Loucy (cell line): Measurements from ENCODE around the gene ERC1.

Experiments
- H2AFZ ChIP-seq: fragments of 200-600 bp; sonication (generic); 2 replicates; pipeline ENCODE4 v1.6.0; 2016; ENCODE audit warnings: antibody characterized with exemption, mild to moderate bottlenecking, low read length, moderate library complexity
- H3F3A ChIP-seq: fragments of 200-600 bp; 2 replicates; pipeline ENCODE4 v1.6.0; 2016; ENCODE audit warnings: antibody characterized with exemption, low read depth, mild to moderate bottlenecking
- H3K27me3 ChIP-seq: fragments of 200-600 bp; sonication (generic); 2 replicates; pipeline ENCODE4 v1.6.1; 2014; ENCODE audit warnings: low read length, mild to moderate bottlenecking; ENCODE audit not compliant: insufficient read depth, poor library complexity, severe bottlenecking
- H3K36me3 ChIP-seq: fragments of 200-600 bp; sonication (generic); 2 replicates; pipeline ENCODE4 v1.6.1; 2016; ENCODE audit warnings: low read length; ENCODE audit not compliant: insufficient read depth
- H3K4me1 ChIP-seq: fragments of 200-600 bp; sonication (generic); 2 replicates; pipeline ENCODE4 v1.5.1; 2014; ENCODE audit warnings: low read length, mild to moderate bottlenecking; ENCODE audit not compliant: insufficient read depth, poor library complexity, severe bottlenecking
- H3K4me2 ChIP-seq: fragments of 200-600 bp; sonication (generic); 2 replicates; pipeline ENCODE4 v1.6.0; 2014; ENCODE audit warnings: antibody characterized with exemption, low read length, low read depth, mild to moderate bottlenecking; ENCODE audit not compliant: poor library complexity, severe bottlenecking
- H3K4me3 ChIP-seq: fragments of 200-600 bp; sonication (generic); 2 replicates; pipeline ENCODE4 v1.5.1; 2014; ENCODE audit warnings: low read length, mild to moderate bottlenecking, mixed read lengths; ENCODE audit not compliant: poor library complexity, severe bottlenecking
- H3K79me2 ChIP-seq: fragments of 200-600 bp; sonication (generic); 2 replicates; pipeline ENCODE4 v1.6.1; 2014; ENCODE audit warnings: low read length; ENCODE audit not compliant: insufficient read depth
- H3K9ac ChIP-seq: fragments of 200-600 bp; sonication (generic); 2 replicates; pipeline ENCODE4 v1.6.0; 2014; ENCODE audit warnings: mild to moderate bottlenecking, low read depth, low read length, moderate library complexity; ENCODE audit not compliant: poor library complexity, severe bottlenecking
- H3K9me2 ChIP-seq: fragments of 200-600 bp; sonication (generic); replicated peaks from 2 replicates; pipeline ENCODE4 v1.6.1; 2016; ENCODE audit warnings: low read depth, low read length, mixed read lengths
- H3K9me3 ChIP-seq: fragments of 200-600 bp; sonication (generic); 2 replicates; pipeline ENCODE4 v1.6.1; 2014; ENCODE audit warnings: mild to moderate bottlenecking, antibody characterized with exemption, low read length, low read depth; ENCODE audit not compliant: insufficient read depth
- H4K20me1 ChIP-seq: fragments of 200-600 bp; sonication (generic); 2 replicates; pipeline ENCODE4 v1.6.0; 2014; ENCODE audit warnings: antibody characterized with exemption, low read length, mild to moderate bottlenecking; ENCODE audit not compliant: insufficient read depth, poor library complexity, severe bottlenecking
- EZH2phosphoT487 ChIP-seq: fragments of 200-600 bp; IDR thresholded peaks from 2 replicates; pipeline ENCODE4 v1.6.1; 2018; ENCODE audit warnings: antibody characterized with exemption, mild to moderate bottlenecking, moderate library complexity, borderline replicate concordance
- TF ChIP-seq, protein P1 (sequence below): fragments of 200-600 bp; sonication (generic); conservative IDR thresholded peaks from 2 replicates; pipeline ENCODE4 v1.5.1; 2014; ENCODE audit warnings: mild to moderate bottlenecking, antibody characterized with exemption, low read length

Gene ERC1

DNA sequence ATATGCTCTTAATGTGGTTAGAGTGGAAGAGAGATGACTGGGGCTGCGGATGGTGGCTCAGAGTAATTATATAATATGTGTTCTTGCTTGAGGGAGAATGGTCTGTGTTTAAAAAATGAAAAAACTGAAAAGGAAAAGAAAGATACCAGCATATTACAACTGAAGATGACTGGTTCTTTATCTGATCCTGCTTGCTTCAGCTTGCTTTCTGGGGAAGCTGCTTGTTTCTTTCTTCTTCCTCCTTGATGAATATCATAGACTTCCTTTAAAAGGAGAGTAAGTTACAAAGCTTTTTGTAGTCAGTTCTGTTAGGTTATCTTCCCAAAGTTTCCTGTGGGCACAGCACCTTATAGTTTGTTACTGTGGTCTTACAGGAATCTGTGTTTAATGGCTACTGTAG is 210.9 kb downstream of the ERC1 start:
- H3K27me3 ChIP-seq: no peaks in the 10 kb centered on the region
- H3K9me2 ChIP-seq: no peaks in the 10 kb centered on the region
- H3K9me3 ChIP-seq: peaks cover 12% of the 10 kb centered on the region; the same call in 1 of the 2 replicates
- H2AFZ ChIP-seq: no peak overlapping the region
- H3K4me3 ChIP-seq: no peak overlapping the region
- H3K4me2 ChIP-seq: peak overlapping the region; percentile 13
- H3K79me2 ChIP-seq: no peaks in the 10 kb centered on the region
- peaks cover 19% of the 10 kb centered on the region for H3K36me3 ChIP-seq
- H3K4me1 ChIP-seq: peaks cover 38% of the 10 kb centered on the region
- TF ChIP-seq, protein P1, sequence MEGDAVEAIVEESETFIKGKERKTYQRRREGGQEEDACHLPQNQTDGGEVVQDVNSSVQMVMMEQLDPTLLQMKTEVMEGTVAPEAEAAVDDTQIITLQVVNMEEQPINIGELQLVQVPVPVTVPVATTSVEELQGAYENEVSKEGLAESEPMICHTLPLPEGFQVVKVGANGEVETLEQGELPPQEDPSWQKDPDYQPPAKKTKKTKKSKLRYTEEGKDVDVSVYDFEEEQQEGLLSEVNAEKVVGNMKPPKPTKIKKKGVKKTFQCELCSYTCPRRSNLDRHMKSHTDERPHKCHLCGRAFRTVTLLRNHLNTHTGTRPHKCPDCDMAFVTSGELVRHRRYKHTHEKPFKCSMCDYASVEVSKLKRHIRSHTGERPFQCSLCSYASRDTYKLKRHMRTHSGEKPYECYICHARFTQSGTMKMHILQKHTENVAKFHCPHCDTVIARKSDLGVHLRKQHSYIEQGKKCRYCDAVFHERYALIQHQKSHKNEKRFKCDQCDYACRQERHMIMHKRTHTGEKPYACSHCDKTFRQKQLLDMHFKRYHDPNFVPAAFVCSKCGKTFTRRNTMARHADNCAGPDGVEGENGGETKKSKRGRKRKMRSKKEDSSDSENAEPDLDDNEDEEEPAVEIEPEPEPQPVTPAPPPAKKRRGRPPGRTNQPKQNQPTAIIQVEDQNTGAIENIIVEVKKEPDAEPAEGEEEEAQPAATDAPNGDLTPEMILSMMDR: no peak
- TF ChIP-seq EZH2phosphoT487: no peak
- peaks cover 6% of the 10 kb centered on the region for H3F3A ChIP-seq
- H4K20me1 ChIP-seq: no peaks in the 10 kb centered on the region
- H3K9ac ChIP-seq: no peak overlapping the region

DNA sequence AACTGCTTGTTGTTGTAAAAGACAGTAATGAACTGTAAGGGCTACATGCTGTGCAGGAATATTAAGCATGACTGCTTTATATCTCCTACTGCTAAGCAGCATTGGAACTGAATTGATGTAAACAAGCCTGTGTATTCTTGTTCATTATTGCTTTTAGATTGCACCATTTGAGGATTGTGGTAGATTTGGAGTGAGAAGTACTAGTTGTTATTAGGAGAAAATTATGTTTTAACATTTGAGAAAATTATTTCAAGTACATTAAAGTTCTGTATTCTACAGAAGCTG is 212.7 kb downstream of the ERC1 start:
- peaks cover 6% of the 10 kb centered on the region for H3F3A ChIP-seq
- peak overlapping the region; percentile 74 for H3K4me3 ChIP-seq
- H3K36me3 ChIP-seq: peaks cover 1% of the 10 kb centered on the region; the same call in 1 of the 2 replicates
- peak overlapping the region; percentile 82 for H3K4me2 ChIP-seq
- H3K9me2 ChIP-seq: no peaks in the 10 kb centered on the region
- H3K9ac ChIP-seq: peak overlapping the region; percentile 61
- no peak overlapping the region for H2AFZ ChIP-seq
- H4K20me1 ChIP-seq: no peaks in the 10 kb centered on the region
- H3K27me3 ChIP-seq: no peaks in the 10 kb centered on the region
- no peaks in the 10 kb centered on the region for H3K79me2 ChIP-seq
- TF ChIP-seq, protein P1: no peak
- no peak for TF ChIP-seq EZH2phosphoT487
- peaks cover 38% of the 10 kb centered on the region for H3K4me1 ChIP-seq
- peaks cover 5% of the 10 kb centered on the region; the same call in 1 of the 2 replicates for H3K9me3 ChIP-seq

DNA sequence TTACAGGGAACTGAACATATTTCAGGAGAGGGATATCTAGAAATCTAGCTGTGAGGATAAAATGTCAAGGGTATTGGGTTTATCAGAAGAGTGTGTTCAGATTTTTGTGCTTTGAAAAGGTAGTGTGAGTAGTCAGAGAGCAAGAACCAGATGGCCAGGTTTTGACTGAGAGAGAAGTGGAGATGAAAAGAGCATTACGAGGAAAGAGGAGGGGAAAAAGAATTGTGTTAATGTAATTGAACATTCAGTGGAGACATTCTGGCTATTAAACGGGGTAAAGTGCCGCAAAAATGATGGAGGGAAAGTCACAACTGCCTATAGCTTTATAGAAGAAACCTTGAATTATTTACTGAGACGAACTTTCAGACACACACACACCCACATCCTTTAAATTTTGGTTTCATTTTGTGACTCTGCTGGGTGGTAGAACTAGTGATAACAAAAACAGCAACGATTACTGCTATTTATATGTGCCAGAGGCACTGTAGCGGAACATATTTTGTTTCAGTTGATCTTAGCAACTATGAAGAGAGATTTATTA is 213.6 kb downstream of the ERC1 start:
- H3K79me2 ChIP-seq: no peaks in the 10 kb centered on the region
- TF ChIP-seq EZH2phosphoT487: no peak
- TF ChIP-seq, protein P1: no peak
- H3K9me2 ChIP-seq: no peaks in the 10 kb centered on the region
- H4K20me1 ChIP-seq: no peaks in the 10 kb centered on the region
- H3K27me3 ChIP-seq: no peaks in the 10 kb centered on the region
- H3K4me2 ChIP-seq: peak overlapping the region; percentile 82
- peaks cover 38% of the 10 kb centered on the region for H3K4me1 ChIP-seq
- no peaks in the 10 kb centered on the region for H3K9me3 ChIP-seq
- peak overlapping the region; percentile 61 for H3K9ac ChIP-seq
- H3F3A ChIP-seq: peaks cover 6% of the 10 kb centered on the region
- H3K36me3 ChIP-seq: no peaks in the 10 kb centered on the region
- peak overlapping the region; percentile 74 for H3K4me3 ChIP-seq
- H2AFZ ChIP-seq: peak overlapping the region; percentile 47
